Measurements from ENCODE around the gene UGT1A5.
"Not testable (repeated sequence)": the region's sequence is repeated elsewhere in the genome, so short reads cannot be mapped to it uniquely, and the experiment has no call there.

UGT1A5 gene

DNA sequence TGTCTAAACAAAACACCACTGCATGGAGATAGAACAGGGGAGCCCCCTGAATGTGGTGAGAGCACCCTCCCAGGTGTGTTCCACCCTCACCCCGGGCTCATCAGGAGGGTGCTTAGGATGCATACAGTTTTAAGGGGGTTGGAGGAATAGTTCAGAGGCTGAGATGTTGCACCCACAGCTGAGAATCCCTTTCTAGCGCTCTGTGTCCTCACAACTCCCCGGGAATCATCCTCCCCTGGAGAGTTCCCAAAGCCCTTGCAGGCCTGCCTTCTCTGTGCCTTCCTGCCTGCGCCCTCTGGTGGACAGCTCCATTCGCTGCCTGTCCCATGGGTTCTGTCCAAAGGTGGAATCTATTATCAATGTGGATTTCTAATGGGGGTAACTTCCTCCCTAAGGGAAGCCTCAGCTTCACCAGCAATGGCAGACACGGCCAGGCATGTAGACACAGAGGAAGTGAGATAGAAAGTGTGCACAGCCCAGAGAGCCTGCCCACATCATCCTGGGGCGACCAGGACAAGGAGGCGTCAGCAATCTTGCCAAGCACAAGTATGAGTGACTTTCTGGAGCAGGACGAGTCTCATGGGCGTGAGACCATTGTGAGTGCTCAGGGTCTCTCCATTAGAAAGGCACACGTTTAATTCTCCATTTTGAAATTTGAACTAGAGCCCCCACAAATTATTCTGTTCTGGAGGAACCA lies 1.2 kb upstream of the UGT1A5 start:
- no peaks in the 10 kb centered on the region for H3K27me3 ChIP-seq (ENCODE audit: control insufficient read depth, insufficient read depth, low read length, poor library complexity, severe bottlenecking)
- no peaks in the 10 kb centered on the region for H3K36me3 ChIP-seq (ENCODE audit: control insufficient read depth, insufficient read depth, low read length)
- H3K9me3 ChIP-seq (ENCODE audit: control insufficient read depth, low read length), result no peaks in the 10 kb centered on the region
- no peak overlapping the region for H3K4me3 ChIP-seq (ENCODE audit: insufficient read depth, low read depth, low read length)
- WGBS, 2 experiments, result 51 to 52% methylated on average over 11 of the region's 11 CpGs
- no peaks in the 10 kb centered on the region for H3K4me1 ChIP-seq (ENCODE audit: control insufficient read depth, insufficient read depth, low read length)
- no peak overlapping the region for H3K27ac ChIP-seq (ENCODE audit: insufficient read depth, low read depth, low read length, poor library complexity, severe bottlenecking)

DNA sequence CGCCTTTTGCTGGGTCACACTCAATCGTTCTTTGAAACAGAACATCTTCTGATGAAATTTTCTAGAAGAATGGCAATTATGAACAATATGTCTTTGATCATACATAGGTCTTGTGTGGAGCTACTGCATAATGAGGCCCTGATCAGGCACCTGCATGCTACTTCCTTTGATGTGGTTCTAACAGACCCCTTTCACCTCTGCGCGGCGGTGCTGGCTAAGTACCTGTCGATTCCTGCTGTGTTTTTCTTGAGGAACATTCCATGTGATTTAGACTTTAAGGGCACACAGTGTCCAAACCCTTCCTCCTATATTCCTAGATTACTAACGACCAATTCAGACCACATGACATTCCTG lies 532 bp downstream of the UGT1A5 start:
- no peaks in the 10 kb centered on the region for H3K36me3 ChIP-seq (ENCODE audit: control insufficient read depth, insufficient read depth, low read length)
- H3K9me3 ChIP-seq (ENCODE audit: control insufficient read depth, low read length), result no peaks in the 10 kb centered on the region
- no peaks in the 10 kb centered on the region for H3K27me3 ChIP-seq (ENCODE audit: control insufficient read depth, insufficient read depth, low read length, poor library complexity, severe bottlenecking)
- no peak overlapping the region for H3K4me3 ChIP-seq (ENCODE audit: insufficient read depth, low read depth, low read length)
- 92 to 96% methylated on average over 7 of the region's 7 CpGs for WGBS, 2 experiments
- no peaks in the 10 kb centered on the region for H3K4me1 ChIP-seq (ENCODE audit: control insufficient read depth, insufficient read depth, low read length)
- no peak overlapping the region for H3K27ac ChIP-seq (ENCODE audit: insufficient read depth, low read depth, low read length, poor library complexity, severe bottlenecking)

DNA sequence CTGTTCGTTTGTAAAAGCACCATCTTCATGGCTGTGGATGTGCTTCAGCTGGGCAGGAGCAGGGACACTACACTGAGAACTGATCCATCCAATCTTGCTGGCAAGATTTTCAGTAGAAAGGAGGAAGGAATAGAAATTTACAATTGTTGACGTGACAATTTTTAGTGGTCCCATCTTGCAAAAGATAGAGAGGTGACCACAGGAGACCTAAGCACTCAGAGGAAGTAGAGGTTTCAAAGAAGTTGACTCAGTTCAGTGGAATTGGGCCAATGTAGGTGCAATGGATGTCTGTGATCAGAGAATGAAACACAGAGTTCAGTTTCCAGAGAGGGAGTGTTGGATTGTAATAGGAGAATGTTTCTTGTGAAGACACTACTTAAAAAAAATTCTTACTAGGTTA lies 1.4 kb downstream of the UGT1A5 start:
- H3K4me3 ChIP-seq (ENCODE audit: insufficient read depth, low read depth, low read length), result no peak overlapping the region
- H3K27ac ChIP-seq (ENCODE audit: insufficient read depth, low read depth, low read length, poor library complexity, severe bottlenecking), result no peak overlapping the region
- no peaks in the 10 kb centered on the region for H3K36me3 ChIP-seq (ENCODE audit: control insufficient read depth, insufficient read depth, low read length)
- H3K27me3 ChIP-seq (ENCODE audit: control insufficient read depth, insufficient read depth, low read length, poor library complexity, severe bottlenecking), result no peaks in the 10 kb centered on the region
- H3K4me1 ChIP-seq (ENCODE audit: control insufficient read depth, insufficient read depth, low read length), result no peaks in the 10 kb centered on the region
- WGBS, 2 experiments, result 91% methylated on average over 2 of the region's 2 CpGs
- H3K9me3 ChIP-seq (ENCODE audit: control insufficient read depth, low read length), result no peaks in the 10 kb centered on the region

DNA sequence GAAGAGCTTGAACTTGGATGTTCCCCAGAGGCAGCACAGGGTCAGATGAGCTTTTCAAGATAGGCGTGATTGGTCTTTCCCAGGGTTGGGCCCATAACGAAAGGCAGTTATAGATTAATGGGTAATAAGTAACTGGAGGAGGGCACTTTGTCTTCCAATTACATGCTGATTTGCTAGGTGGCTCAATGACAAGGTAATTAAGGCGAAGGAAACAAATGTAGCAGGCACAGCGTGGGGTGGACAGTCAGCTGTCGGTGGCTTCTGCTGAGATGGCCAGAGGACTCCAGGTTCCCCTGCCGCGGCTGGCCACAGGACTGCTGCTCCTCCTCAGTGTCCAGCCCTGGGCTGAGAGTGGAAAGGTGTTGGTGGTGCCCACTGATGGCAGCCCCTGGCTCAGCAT lies 5.8 kb downstream of the UGT1A5 start, which contains the start of gene UGT1A4:
UGT1A4 (plus strand) TSS at position 185 of the 400 bp plus-strand sequence; CDS start at position 270, 85 bp downstream.
- Histone ChIP-seq H3K36me3 (ENCODE audit: control insufficient read depth, insufficient read depth, low read length) (no peaks in the 10 kb centered on the region), H3K9me3 (ENCODE audit: control insufficient read depth, low read length) (no peaks in the 10 kb centered on the region), H3K4me3 (ENCODE audit: insufficient read depth, low read depth, low read length) (no peak within 1 kb of the TSS), H3K4me1 (ENCODE audit: control insufficient read depth, insufficient read depth, low read length) (no peaks in the 10 kb centered on the region), H3K27ac (ENCODE audit: insufficient read depth, low read depth, low read length, poor library complexity, severe bottlenecking) (no peak within 1 kb of the TSS), H3K27me3 (ENCODE audit: control insufficient read depth, insufficient read depth, low read length, poor library complexity, severe bottlenecking) (no peaks in the 10 kb centered on the region)
- 92% methylated on average over 7 of the region's 7 CpGs for WGBS, 2 experiments

DNA sequence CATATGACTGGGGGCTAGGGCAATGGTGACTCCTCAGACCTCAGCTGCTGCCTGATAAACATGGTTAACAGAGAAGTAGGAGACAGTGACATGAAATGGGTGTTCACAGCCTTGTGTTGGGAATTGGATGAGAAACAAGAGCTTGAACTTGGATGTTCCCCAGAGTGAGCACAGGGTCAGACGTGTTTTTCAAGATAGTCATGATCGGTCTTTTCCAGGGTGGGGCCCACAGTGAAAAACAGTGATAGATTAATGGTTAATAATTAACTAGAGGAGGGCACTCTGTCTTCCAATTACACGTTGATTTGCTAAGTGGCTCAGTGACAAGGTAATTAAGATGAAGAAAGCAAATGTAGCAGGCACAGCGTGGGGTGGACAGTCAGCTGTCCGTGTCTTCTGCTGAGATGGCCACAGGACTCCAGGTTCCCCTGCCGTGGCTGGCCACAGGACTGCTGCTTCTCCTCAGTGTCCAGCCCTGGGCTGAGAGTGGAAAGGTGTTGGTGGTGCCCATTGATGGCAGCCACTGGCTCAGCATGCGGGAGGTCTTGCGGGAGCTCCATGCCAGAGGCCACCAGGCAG lies 16.1 kb downstream of the UGT1A5 start, which contains the start of gene UGT1A3:
UGT1A3 (plus strand) TSS at position 320 of the 579 bp plus-strand sequence; CDS start at position 405, 85 bp downstream.
- no peaks in the 10 kb centered on the region for H3K36me3 ChIP-seq (ENCODE audit: control insufficient read depth, insufficient read depth, low read length)
- no peak within 1 kb of the TSS for H3K27ac ChIP-seq (ENCODE audit: insufficient read depth, low read depth, low read length, poor library complexity, severe bottlenecking)
- no peaks in the 10 kb centered on the region for H3K27me3 ChIP-seq (ENCODE audit: control insufficient read depth, insufficient read depth, low read length, poor library complexity, severe bottlenecking)
- H3K9me3 ChIP-seq (ENCODE audit: control insufficient read depth, low read length), result no peaks in the 10 kb centered on the region
- no peaks in the 10 kb centered on the region for H3K4me1 ChIP-seq (ENCODE audit: control insufficient read depth, insufficient read depth, low read length)
- 92 to 94% methylated on average over 8 of the region's 8 CpGs for WGBS, 2 experiments
- H3K4me3 ChIP-seq (ENCODE audit: insufficient read depth, low read depth, low read length), result no peak within 1 kb of the TSS

DNA sequence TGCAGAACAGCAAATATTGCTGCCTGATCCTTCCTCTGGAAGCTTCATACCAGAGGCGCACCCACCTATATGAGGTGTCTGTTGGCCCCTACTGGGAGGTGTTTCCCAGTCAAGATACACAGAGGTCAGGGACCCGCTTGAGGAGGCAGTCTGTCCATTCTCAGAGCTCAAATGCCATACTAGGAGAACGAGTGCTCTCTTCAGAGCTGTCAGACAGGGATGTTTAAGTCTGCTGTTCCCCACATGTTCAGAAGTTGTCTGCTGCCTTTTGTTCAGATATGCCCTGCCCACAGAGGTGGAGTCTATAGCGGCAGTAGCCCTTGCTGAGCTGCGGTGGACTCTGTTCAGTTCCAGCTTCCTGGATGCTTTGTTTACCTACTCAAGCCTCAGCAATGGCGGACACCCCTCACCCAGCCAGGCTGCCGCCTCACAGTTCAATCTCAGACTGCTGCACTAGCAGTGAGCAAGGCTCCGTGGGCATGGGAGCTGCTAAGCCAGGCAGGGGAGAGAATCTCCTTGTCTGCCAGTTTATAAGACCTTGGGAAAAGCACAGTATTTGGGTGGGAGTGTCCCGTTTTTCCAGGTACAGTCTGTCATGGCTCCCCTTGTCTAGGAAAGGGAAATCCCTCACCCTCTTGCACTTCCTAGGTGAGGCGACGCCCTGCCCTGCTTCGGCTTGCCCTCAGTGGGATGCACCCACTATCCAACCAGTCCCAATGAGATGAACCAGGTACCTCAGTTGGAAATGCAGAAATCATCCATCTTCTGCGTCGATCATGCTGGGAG lies 24.4 kb downstream of the UGT1A5 start:
- H3K4me3 ChIP-seq (ENCODE audit: insufficient read depth, low read depth, low read length); H3K36me3 ChIP-seq (ENCODE audit: control insufficient read depth, insufficient read depth, low read length); H3K4me1 ChIP-seq (ENCODE audit: control insufficient read depth, insufficient read depth, low read length); H3K27ac ChIP-seq (ENCODE audit: insufficient read depth, low read depth, low read length, poor library complexity, severe bottlenecking); H3K27me3 ChIP-seq (ENCODE audit: control insufficient read depth, insufficient read depth, low read length, poor library complexity, severe bottlenecking); H3K9me3 ChIP-seq (ENCODE audit: control insufficient read depth, low read length): not testable (repeated sequence)
- 90 to 94% methylated on average over 14 of the region's 14 CpGs for WGBS, 2 experiments

DNA sequence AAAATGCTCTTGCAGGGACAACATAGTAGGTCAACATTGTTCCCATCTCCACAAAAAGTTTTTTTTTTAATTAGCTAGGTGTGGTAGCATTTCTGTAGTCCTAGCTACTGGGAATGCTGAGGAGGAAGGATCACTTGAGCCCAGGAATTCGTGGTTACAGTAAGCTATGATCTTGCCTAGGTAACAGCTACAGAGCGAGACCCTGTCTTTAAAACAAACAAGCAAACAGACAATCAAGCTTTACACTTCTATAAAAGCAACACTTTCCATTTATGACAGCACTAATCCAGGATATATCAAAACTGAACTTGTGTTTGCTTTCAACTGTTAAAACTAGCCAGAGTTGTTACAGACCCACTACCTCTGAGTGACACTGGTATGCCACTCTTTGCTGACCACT lies 28.2 kb downstream of the UGT1A5 start:
- no peaks in the 10 kb centered on the region for H3K9me3 ChIP-seq (ENCODE audit: control insufficient read depth, low read length)
- H3K27ac ChIP-seq (ENCODE audit: insufficient read depth, low read depth, low read length, poor library complexity, severe bottlenecking), result no peak overlapping the region
- no peak overlapping the region for H3K4me3 ChIP-seq (ENCODE audit: insufficient read depth, low read depth, low read length)
- no peaks in the 10 kb centered on the region for H3K36me3 ChIP-seq (ENCODE audit: control insufficient read depth, insufficient read depth, low read length)
- WGBS, 2 experiments, result 82 to 91% methylated on average over 2 of the region's 2 CpGs
- no peaks in the 10 kb centered on the region for H3K4me1 ChIP-seq (ENCODE audit: control insufficient read depth, insufficient read depth, low read length)
- no peaks in the 10 kb centered on the region for H3K27me3 ChIP-seq (ENCODE audit: control insufficient read depth, insufficient read depth, low read length, poor library complexity, severe bottlenecking)

DNA sequence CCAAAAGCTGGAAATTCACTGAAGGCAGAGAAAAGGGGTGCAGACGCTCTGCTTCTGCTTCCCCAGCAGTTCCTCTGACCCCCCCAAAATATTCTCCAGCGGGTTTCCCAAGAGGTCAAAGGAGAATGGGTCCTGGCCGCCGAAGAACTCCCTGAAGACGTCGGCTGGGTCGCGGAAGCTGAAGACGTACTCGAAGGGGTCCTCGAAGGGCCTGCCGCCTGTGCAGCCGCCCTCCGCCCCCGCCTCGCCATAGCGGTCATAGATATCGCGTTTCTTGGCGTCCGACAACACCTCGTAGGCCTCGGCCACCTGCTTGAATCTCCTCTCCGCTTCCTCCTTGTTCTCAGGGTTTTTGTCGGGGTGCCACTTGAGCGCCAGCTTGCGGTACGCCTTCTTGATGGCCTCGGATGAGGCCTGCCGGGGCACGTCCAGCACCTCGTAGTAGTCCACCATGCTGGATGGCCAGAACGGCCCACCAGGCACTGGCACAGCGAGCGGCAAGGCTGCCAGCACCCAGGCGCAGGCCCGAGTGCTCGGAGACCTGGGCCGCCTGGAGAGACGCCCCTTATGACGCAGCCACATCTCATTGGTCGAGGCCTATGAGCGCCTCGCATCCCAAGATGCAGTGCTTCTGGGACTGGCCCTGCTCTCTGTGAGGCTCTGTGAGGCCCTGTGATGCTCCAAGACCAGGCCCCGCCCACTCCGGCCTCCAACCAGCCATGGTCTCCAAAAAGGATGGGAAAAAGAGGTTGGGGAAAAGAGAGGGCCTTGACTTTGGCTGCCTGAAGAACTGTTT lies 31.0 kb downstream of the UGT1A5 start:
- Histone ChIP-seq H3K4me3 (ENCODE audit: insufficient read depth, low read depth, low read length) (no peak overlapping the region), H3K4me1 (ENCODE audit: control insufficient read depth, insufficient read depth, low read length) (no peaks in the 10 kb centered on the region), H3K36me3 (ENCODE audit: control insufficient read depth, insufficient read depth, low read length) (no peaks in the 10 kb centered on the region), H3K9me3 (ENCODE audit: control insufficient read depth, low read length) (no peaks in the 10 kb centered on the region), H3K27ac (ENCODE audit: insufficient read depth, low read depth, low read length, poor library complexity, severe bottlenecking) (no peak overlapping the region), H3K27me3 (ENCODE audit: control insufficient read depth, insufficient read depth, low read length, poor library complexity, severe bottlenecking) (no peaks in the 10 kb centered on the region)
- 95% methylated on average over 44 of the region's 46 CpGs for WGBS, 2 experiments

DNA sequence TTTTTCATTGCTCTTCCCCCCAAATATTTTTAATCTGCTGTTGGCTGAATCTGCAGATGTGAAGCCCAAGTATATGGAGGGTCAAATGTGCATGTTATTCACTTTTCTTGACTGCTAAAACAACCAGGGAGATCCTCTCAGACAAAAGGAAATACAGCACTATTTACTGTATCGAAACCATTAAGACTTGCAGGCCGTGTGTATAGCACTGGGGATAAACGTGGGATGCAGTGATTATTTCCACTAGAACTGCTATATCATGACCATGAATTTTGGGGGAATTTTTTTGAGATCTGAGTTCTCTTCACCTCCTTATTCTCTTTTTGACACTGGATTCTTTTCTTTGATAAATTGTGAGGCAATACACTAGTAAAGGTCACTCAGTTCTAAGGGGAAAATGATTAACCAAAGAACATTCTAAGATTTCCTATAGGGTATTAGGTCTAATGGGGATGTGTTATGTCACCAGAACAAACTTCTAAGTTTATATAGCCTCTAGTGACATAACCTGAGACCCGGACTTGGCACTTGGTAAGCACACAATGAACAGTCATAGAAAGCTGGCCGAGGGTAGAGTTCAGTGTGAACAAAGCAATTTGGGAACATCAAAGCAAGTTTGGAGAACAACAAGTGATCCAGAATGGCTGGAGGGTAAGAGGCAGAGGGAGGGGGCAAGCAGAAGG lies 32.5 kb downstream of the UGT1A5 start:
- 89 to 96% methylated on average over 5 of the region's 5 CpGs for WGBS, 2 experiments
- Histone ChIP-seq H3K27ac (ENCODE audit: insufficient read depth, low read depth, low read length, poor library complexity, severe bottlenecking) (no peak overlapping the region), H3K4me1 (ENCODE audit: control insufficient read depth, insufficient read depth, low read length) (no peaks in the 10 kb centered on the region), H3K4me3 (ENCODE audit: insufficient read depth, low read depth, low read length) (no peak overlapping the region), H3K27me3 (ENCODE audit: control insufficient read depth, insufficient read depth, low read length, poor library complexity, severe bottlenecking) (no peaks in the 10 kb centered on the region), H3K9me3 (ENCODE audit: control insufficient read depth, low read length) (no peaks in the 10 kb centered on the region), H3K36me3 (ENCODE audit: control insufficient read depth, insufficient read depth, low read length) (no peaks in the 10 kb centered on the region)
